ENCODE data around the gene SHROOM3. TPM values are rescaled to one million over a fixed set of nuclear protein-coding genes. Genes with fewer than 3 reads are reported as not detected.

Gene SHROOM3
- total RNA-seq, 1 donor from 2014 or later: 66.6 TPM

GRCh38 chr4:76624931-76625715 lies 190.1 kb downstream of the SHROOM3 start:
- DNase-seq (ENCODE audit: low read depth): no peak

- DNase-seq (ENCODE audit: low read depth): no peak
These were observed 191.8 kb downstream of the SHROOM3 start for GRCh38 chr4:76626686-76627465.

GRCh38 chr4:76628251-76628650 lies 193.2 kb downstream of the SHROOM3 start:
- DNase-seq (ENCODE audit: low read depth): peak; percentile 41

DNA sequence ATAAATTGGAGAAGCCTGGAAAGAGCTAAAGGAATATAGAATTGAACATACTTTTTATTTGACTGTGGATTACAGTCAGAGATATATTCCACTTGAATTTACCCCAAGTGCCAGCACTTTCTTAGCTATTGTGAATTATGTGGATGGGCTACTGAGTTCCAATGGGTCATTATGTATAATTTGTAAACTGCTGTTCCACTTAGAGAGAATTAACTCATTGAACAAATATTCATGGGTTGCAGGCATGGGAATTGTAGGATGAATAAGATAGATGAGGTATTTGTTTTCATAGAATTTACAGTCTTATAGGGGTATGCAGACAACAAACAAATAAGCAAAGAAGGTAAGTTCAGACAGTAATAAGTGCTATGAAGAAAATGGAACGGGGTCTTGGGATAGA lies 195.7 kb downstream of the SHROOM3 start:
- DNase-seq (ENCODE audit: low read depth): peak; percentile 57

GRCh38 chr4:76634220-76634619 lies 199.2 kb downstream of the SHROOM3 start:
- peak; percentile 94 for DNase-seq (ENCODE audit: low read depth)

- DNase-seq (ENCODE audit: low read depth): peak; percentile 66
These were observed 202.8 kb downstream of the SHROOM3 start for GRCh38 chr4:76637712-76638361.

- DNase-seq (ENCODE audit: low read depth): peak; percentile 85
These were observed 204.3 kb downstream of the SHROOM3 start for GRCh38 chr4:76639288-76639687.

DNA sequence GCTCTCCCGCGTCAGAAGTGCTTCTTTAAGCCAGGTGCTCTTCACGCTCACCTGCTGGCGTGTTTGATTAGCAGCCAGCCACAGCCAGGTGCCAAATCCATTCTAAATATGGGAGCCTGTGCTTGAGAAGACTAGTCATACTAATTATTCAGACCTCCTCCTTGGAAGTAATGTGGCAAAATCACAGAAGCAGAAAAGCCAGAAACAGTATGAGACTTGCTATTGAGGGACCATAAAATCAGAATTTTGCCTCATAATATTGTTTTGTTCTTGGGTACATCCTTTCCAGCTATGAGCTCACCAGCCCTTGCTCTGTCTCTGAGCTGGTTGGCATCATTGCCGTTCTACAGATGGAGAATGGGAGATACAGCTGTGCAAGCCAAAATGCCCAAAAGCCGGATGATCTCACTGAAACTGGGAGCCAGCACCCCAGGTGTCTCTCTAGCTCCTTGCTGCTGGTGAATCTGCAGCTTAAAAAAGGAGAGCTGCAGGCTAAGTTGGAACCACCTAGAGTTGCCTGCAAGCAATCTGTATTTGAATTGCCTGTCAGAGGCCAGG lies 205.4 kb downstream of the SHROOM3 start:
- DNase-seq (ENCODE audit: low read depth): peak; percentile 45

DNA sequence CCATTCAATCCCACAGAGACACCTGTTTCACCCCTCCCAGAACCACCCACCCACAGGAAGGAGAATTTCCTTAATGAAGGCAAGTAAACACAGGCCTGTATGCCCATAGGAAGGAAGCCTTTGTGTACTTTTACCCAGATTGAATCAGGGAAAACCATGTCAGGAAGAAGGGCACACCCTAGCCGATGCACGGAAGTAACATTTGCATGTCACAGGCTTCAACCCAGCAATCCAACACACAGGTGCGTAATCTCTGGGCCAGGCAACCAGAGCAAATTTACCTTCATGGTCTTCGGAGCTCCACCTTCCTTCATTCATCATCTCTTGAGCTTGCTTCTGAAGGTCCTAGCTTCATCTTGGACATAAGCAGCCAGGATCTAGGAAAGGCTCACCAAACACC lies 206.3 kb downstream of the SHROOM3 start:
- DNase-seq (ENCODE audit: low read depth): no peak

GRCh38 chr4:76641758-76642157 lies 206.7 kb downstream of the SHROOM3 start:
- DNase-seq (ENCODE audit: low read depth): no peak

GRCh38 chr4:76644831-76645485 lies 209.9 kb downstream of the SHROOM3 start:
- DNase-seq (ENCODE audit: low read depth): no peak

DNA sequence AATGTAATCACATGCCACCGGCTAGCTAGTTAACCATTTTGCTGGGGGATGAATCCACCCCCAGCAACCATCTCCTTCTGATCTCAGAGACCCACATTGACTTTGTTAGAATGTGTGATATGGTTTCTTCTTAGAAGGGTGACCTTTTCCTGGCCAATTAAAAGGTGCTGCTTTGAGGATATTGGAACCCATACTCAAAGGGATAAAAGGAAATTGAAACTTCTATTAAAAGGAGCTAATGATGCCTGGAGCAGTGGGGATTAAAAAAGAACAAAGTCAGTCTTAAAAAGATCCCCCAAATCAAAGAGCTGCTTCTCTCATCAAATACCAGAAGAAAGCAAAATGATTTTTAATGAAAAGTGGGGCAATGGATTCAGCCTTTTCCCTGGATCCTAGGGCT lies 214.1 kb downstream of the SHROOM3 start:
- no peak for DNase-seq (ENCODE audit: low read depth)

DNA sequence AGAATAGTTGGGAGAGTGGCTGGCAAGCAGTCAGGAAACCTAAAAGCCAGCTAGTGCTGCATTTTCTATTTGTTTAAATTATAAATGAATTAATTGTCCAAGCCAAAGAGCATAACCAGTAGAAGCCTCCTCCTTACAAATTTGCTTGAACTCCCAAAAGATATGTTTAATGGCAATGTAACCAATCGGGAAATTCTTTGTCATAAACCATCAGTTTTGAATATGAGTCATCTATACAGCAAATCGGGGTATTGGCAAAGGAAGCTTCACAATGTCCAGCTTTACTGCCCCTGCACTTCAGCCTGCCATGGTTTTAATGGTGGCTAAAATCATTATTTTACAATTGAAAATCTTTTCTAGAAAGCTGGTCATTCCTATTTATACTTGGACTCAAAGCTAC lies 216.6 kb downstream of the SHROOM3 start:
- DNase-seq (ENCODE audit: low read depth): no peak

- DNase-seq (ENCODE audit: low read depth): no peak
These were observed 217.4 kb downstream of the SHROOM3 start for GRCh38 chr4:76652389-76652788.

GRCh38 chr4:76654084-76654483 lies 219.1 kb downstream of the SHROOM3 start:
- DNase-seq (ENCODE audit: low read depth): no peak

GRCh38 chr4:76654791-76655190 lies 219.8 kb downstream of the SHROOM3 start:
- no peak for DNase-seq (ENCODE audit: low read depth)

DNA sequence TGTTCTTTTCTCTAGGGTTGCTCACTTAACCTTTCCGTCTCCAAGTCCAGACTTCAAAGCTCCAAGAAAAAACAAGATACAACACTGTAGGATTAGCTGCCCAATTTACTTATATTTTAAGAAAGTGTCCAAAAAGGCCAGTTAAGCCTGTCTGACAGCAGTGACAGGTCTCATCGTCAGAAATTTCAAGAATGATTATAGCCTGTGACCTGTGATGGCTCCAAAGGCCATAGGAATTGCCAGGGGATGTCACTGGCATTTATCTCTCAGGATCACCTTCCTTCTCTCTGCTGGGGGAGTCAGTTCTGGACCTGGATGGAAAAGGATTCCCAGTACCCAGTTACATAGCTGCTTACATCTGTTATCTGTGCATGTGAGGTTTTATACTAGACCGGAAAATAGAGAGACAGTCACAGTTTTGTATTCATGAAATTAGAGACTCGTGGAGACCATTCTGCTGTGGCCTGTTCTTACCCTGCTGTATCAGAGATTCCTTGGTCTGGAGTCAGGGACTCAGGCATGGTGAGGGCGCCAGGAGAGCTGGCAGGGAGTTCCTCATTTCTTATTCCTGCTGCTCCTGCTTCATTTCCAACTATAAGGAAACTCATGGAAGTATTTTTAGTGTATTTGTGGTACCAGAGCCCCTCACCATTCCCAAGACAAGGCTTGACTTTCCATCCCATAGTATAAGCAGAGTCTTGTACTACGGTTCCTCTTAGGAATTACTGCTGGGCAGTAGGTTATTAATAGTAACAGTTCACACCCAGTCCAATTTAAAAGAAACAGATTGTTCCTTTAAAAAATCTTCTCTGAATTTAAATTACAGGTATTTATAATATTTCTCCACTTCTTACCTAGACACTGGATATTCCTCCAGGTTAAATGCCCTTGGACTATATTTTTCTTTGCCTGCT lies 220.8 kb downstream of the SHROOM3 start:
- no peak for DNase-seq (ENCODE audit: low read depth)

GRCh38 chr4:76657443-76657842 lies 222.4 kb downstream of the SHROOM3 start:
- no peak for DNase-seq (ENCODE audit: low read depth)

- peak; percentile 94 for DNase-seq (ENCODE audit: low read depth)
These were observed 223.4 kb downstream of the SHROOM3 start for GRCh38 chr4:76658231-76659102.

DNA sequence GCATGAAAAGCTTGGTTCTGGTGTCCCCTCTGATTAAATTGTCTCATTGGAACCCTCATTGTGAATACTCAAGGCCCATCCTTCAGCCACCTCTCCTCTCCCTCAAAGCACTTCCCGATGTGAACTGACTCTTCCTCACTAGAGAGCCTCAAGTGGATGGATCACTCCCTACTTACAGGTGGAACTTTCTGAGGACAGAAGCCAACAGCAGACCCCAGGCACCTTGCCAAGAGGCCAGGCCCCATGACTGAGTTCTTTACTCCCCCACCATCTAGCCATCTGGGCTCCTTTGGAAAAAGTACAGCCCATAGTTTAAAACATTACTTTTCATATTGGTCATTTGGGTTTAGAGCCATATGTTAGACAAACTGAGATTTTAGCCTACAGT lies 224.1 kb downstream of the SHROOM3 start:
- DNase-seq (ENCODE audit: low read depth): no peak
